Dermis lymphatic vessel endothelial cell (primary cell): ENCODE data around the gene BHMT2. TPM values are rescaled to one million over a fixed set of nuclear protein-coding genes. Genes with fewer than 3 reads are reported as not detected.

ENCODE experiments used
- total RNA-seq: library from RNA; depleted of rRNA; stranded (reverse); fragments of >200 nt; gene quantifications from 2 replicates; pipeline ENCODE4 v1.2.1, GENCODE V29; 2014

BHMT2 gene, protein sequence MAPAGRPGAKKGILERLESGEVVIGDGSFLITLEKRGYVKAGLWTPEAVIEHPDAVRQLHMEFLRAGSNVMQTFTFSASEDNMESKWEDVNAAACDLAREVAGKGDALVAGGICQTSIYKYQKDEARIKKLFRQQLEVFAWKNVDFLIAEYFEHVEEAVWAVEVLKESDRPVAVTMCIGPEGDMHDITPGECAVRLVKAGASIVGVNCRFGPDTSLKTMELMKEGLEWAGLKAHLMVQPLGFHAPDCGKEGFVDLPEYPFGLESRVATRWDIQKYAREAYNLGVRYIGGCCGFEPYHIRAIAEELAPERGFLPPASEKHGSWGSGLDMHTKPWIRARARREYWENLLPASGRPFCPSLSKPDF
- 0.86 and 2.7 TPM in 2 replicates for total RNA-seq

DNA sequence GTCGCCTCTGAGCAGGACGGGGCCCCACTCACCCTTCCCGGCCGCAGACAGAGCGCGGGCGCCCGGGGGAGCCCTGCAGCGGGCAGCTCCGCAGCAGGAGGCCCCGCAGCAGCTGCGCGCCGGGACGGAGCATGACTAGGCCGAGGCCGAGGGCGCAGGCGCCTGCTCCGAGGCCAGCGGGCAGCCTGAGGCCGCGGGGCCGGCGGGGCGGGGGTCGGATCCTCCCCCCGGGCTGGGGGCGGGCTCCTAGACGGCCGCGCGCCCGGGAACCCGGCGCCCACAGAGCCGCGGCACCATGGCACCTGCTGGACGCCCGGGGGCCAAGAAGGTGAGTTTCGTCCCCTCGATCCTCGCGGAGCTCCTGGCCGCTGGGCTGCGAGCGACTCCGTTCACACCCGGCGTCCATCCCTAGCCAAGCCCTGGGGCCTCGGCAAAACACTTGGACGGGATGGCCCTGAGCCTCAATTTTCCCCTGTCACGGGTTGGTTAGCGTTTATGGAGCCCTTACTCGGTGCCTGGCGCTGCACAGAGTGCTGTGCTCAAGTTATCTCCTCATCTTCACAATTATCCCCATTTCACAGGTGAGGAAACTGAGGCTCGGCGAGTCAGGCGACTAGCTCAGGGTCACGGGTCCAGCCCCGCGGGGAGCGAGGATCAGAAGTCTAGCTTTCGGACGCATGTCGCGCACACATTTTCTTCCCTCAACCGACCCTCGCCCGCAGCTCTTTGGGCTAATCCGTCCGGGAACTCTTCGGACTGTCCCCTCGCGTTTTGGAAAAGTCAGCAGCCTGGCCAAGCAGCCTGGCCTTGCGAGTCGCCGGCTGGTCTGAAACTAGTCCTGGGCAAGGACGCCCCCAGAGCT lies at the start of gene BHMT2, which contains the start of gene DMGDH:
Gene BHMT2 (plus strand): TSS at position 280 of the 862 bp plus-strand sequence. CDS start 16 bp downstream, at position 296.
Gene DMGDH (minus strand): TSS at position 187 of the 862 bp plus-strand sequence. CDS start 54 bp downstream, at position 133.

DNA sequence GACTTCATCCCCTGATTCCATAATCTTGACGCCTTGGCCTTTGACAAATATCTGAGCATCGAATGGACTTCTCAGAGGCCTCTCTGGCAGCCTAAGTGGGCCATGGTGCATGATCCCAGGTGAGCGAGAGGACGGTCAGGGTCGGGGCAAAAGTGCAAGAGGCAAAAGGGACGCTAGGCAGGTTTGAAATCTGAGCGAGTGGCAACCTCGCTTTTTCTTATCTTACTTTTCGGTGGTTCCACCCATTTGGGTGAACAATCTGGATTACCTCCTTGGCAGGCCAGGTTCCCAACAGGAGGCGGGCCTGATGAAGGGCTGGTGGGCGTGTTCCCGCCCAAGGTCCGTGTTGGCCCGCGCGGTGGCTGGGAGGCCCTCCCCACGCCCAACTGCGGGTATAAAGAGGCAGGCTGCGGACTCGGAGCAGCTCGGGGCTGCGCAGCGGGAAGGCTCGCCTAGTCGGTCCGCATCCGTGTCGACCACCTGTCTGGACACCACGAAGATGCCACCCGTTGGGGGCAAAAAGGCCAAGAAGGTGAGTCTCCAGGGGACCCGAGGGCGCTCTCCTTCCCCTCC lies 41.9 kb downstream of the BHMT2 start, which contains the start of gene BHMT:
Gene BHMT (plus strand): TSS at position 423 of the 573 bp plus-strand sequence. CDS start 77 bp downstream, at position 500.

Other genes with a start within 250 kb of the BHMT2 start
- 9.5 and 13.9 TPM in 2 replicates for gene ARSB, start 84.5 kb upstream of the BHMT2 start, total RNA-seq
- 0.26 and 0.43 TPM in 2 replicates for gene DMGDH, start 93 bp upstream of the BHMT2 start, total RNA-seq
- not detected in 2 replicates for gene BHMT, start 42.0 kb downstream of the BHMT2 start, total RNA-seq
- 13.8 and 15.3 TPM in 2 replicates for gene JMY, start 166.4 kb downstream of the BHMT2 start, total RNA-seq